C4-2B (cell line): ENCODE measurements around the gene KLHL8.

Experiments used
- CTCF ChIP-seq: fragments of 450-650 bp; conservative IDR thresholded peaks from 2 replicates; pipeline ENCODE4 v1.5.1; 2017; ENCODE audit warnings: mild to moderate bottlenecking
- ZFX ChIP-seq: fragments of 450-650 bp; IDR thresholded peaks from 2 replicates; pipeline ENCODE4 v1.6.1; 2017

GRCh38 chr4:87268411-87268810, 48.0 kb upstream of the KLHL8 start:
- TF ChIP-seq CTCF (no peak), ZFX (no peak)
